Natural killer cell (primary cell): ENCODE measurements around the gene PDGFRB. TPM values are rescaled to one million over a fixed set of nuclear protein-coding genes. Genes with fewer than 3 reads are reported as not detected.

Experiments
- ATAC-seq, 3 donors: fragments of 150-1000 bp in 2 of 3; fragments of 200-7000 bp in 1 of 3; cut with Tn5 transposase; 1 replicate in 1 of 3; 2 replicates in 2 of 3; pipeline ENCODE4 v1.10.0; 2021; ENCODE audit warnings: mild to moderate bottlenecking in 2 of 3, moderate library complexity in 2 of 3
- DNase-seq, 2 donors: peaks; one replicate each; pipeline versions ENCODE4 v3.0.0 to v3.0.0-alpha.2; 2013 to 2021; ENCODE audit warnings: mixed read lengths in 1 of 2
- H3K27ac ChIP-seq: one replicate; pipeline ENCODE4 v1.5.1; 2013; ENCODE audit warnings: mild to moderate bottlenecking, low read length
- H3K27me3 ChIP-seq: one replicate; pipeline ENCODE4 v1.6.1; 2013; ENCODE audit warnings: low read length; ENCODE audit not compliant: control insufficient read depth, insufficient read depth
- H3K36me3 ChIP-seq: one replicate; pipeline ENCODE4 v1.6.1; 2013; ENCODE audit warnings: low read length; ENCODE audit not compliant: control insufficient read depth, insufficient read depth
- H3K4me1 ChIP-seq: one replicate; pipeline ENCODE4 v1.6.1; 2013; ENCODE audit warnings: low read length; ENCODE audit not compliant: control insufficient read depth, insufficient read depth
- H3K4me3 ChIP-seq: one replicate; pipeline ENCODE4 v1.5.1; 2013; ENCODE audit warnings: low read length
- H3K9me3 ChIP-seq: one replicate; pipeline ENCODE4 v1.6.1; 2013; ENCODE audit warnings: low read length; ENCODE audit not compliant: control insufficient read depth, insufficient read depth
- H3K27ac Mint-ChIP-seq, 2 donors: one replicate each; pipeline ENCODE4 v1.8.0; 2022; ENCODE audit warnings: mild to moderate bottlenecking in 2 of 2, mixed read lengths in 2 of 2, moderate library complexity in 1 of 2
- H3K27me3 Mint-ChIP-seq, 2 donors: one replicate each; pipeline ENCODE4 v1.8.0; 2022; ENCODE audit warnings: low read depth in 2 of 2, mixed read lengths in 2 of 2
- H3K36me3 Mint-ChIP-seq: one replicate; pipeline ENCODE4 v1.8.0; 2022; ENCODE audit warnings: mixed read lengths
- H3K4me1 Mint-ChIP-seq, 2 donors: one replicate each; pipeline ENCODE4 v1.8.0; 2022; ENCODE audit warnings: mixed read lengths in 2 of 2
- H3K4me3 Mint-ChIP-seq: one replicate; pipeline ENCODE4 v1.8.0; 2022; ENCODE audit warnings: mild to moderate bottlenecking, moderate library complexity, mixed read lengths
- H3K9me3 Mint-ChIP-seq, 2 donors: one replicate each; pipeline ENCODE4 v1.8.0; 2022; ENCODE audit warnings: mixed read lengths in 2 of 2
- WGBS: methylation state at CpG from one replicate; pipeline ENCODE4 v1.1.7; 2013; ENCODE audit warnings: missing lambda C conversion rate; ENCODE audit not compliant: insufficient coverage; 5-methylcytosine and 5-hydroxymethylcytosine counted together
- intact Hi-C: fragments of 100-400 bp; cut with micrococcal nuclease; formaldehyde crosslinking; loops from one replicate; pipeline ENCODE4 v1.14.2; 2022
- total RNA-seq, 4 donors: library from RNA; stranded (reverse); fragments of 120-200 nt in 1 of 4; gene quantifications; one replicate each; pipeline versions ENCODE4 v1.2.3 to v1.2.4, GENCODE V29; 2013 to 2022
- TF ChIP-seq, protein P1 (sequence below): fragments of 200-600 bp; IDR thresholded peaks from one replicate; pipeline ENCODE4 v1.8.0; 2022; ENCODE audit warnings: antibody characterized with exemption

The PDGFRB gene
- total RNA-seq, 3 donors from 2014 or later (not counting 1 experiment from before 2014, with no cell fraction given): 44.8 to 93.1 (median 61.6) TPM

DNA sequence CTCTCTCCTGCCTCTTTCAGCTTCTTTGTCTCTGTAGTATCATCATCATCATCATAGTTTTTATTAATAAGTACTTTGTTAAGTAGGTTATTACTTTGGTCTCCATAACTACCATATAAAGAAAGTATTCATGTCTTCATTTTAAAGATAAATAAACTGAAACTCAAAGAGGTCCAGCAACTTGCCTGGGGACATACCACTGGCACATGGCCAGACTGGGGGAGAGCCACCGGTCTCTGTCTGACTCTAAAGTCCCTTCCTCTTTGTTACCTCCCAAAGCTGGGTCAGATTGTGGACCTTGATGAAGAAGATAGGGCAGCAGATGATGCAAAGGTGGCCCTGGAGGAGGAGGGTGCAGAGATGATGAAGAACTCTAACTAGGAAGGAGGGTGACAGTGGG is 19.4 kb upstream of the PDGFRB start:
- Histone ChIP-seq H3K27ac (no peak overlapping the region), H3K4me1 (no peaks in the 10 kb centered on the region), H3K4me3 (no peak overlapping the region), H3K9me3 (no peaks in the 10 kb centered on the region), H3K36me3 (no peaks in the 10 kb centered on the region), H3K27me3 (no peaks in the 10 kb centered on the region)
- Mint-ChIP-seq H3K9me3 (no peaks in the 10 kb centered on the region), H3K36me3 (no peaks in the 10 kb centered on the region), H3K27me3 (peaks cover 19 to 30% of the 10 kb centered on the region in 2 donors), H3K4me1 (no peaks in the 10 kb centered on the region), H3K27ac (no peak overlapping the region), H3K4me3 (no peak overlapping the region)
- ATAC-seq (no peak), DNase-seq (no peak)
- TF ChIP-seq, protein P1, sequence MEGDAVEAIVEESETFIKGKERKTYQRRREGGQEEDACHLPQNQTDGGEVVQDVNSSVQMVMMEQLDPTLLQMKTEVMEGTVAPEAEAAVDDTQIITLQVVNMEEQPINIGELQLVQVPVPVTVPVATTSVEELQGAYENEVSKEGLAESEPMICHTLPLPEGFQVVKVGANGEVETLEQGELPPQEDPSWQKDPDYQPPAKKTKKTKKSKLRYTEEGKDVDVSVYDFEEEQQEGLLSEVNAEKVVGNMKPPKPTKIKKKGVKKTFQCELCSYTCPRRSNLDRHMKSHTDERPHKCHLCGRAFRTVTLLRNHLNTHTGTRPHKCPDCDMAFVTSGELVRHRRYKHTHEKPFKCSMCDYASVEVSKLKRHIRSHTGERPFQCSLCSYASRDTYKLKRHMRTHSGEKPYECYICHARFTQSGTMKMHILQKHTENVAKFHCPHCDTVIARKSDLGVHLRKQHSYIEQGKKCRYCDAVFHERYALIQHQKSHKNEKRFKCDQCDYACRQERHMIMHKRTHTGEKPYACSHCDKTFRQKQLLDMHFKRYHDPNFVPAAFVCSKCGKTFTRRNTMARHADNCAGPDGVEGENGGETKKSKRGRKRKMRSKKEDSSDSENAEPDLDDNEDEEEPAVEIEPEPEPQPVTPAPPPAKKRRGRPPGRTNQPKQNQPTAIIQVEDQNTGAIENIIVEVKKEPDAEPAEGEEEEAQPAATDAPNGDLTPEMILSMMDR: no peak
- 90% methylated on average over 1 of the region's 1 CpG for WGBS
- intact Hi-C loops: loop anchor here (2.0 kb wide), 1 partner anchor 44 kb away; no protein-coding TSS in a partner anchor

DNA sequence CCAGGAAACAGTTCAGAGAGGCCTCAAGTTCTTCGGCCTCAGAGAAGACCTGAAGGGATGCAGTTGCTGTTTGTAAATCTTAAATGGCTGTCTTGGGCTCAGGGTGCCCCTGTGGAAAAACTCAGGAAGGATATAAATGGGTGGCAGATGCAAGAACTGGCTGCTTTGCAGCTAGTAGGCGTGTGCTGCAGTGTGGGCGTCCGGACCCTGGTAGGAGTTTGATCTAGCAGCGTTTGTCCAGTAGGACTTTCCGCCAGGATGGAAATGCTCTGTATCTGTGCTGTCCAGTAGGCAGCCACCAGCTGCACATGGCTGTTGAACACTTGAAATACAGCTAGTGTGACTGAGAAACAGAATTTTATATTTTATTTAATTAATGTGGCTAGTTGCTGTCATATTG is 18.6 kb upstream of the PDGFRB start:
- no peak overlapping the region for H3K27ac Mint-ChIP-seq
- peaks cover 25 to 35% of the 10 kb centered on the region in 2 donors for H3K27me3 Mint-ChIP-seq
- no peaks in the 10 kb centered on the region for H3K36me3 Mint-ChIP-seq
- H3K9me3 Mint-ChIP-seq: no peaks in the 10 kb centered on the region
- intact Hi-C loops: loop anchor here (2.0 kb wide), 1 partner anchor 43 kb away; no protein-coding TSS in a partner anchor
- H3K36me3 ChIP-seq: no peaks in the 10 kb centered on the region
- ATAC-seq (no peak), DNase-seq (no peak)
- 92% methylated on average over 6 of the region's 6 CpGs for WGBS
- TF ChIP-seq, protein P1: no peak
- no peak overlapping the region for H3K27ac ChIP-seq
- H3K4me3 ChIP-seq: no peak overlapping the region
- H3K4me1 Mint-ChIP-seq: no peaks in the 10 kb centered on the region
- H3K4me1 ChIP-seq: no peaks in the 10 kb centered on the region
- no peak overlapping the region for H3K4me3 Mint-ChIP-seq
- no peaks in the 10 kb centered on the region for H3K27me3 ChIP-seq
- H3K9me3 ChIP-seq: no peaks in the 10 kb centered on the region

DNA sequence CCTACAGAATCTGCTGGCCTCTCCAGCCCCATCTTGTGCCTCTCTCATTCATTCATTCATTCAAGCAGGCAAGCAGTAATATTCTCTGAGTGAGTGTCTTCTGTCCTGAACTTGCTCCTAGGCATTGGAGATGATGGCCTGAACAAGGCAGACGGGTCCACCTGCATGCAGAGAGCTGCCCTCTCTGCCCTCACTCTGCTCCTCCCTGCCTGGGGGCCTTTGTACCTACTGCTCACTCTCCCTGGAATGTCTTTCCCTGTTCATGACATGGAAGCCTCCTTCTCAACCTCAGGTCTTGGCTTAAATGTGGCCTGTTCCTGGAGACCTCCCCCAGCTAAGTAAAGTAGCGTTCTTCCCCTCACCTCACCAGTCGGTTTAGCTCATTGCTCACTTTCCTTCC is 17.5 kb upstream of the PDGFRB start:
- Mint-ChIP-seq H3K27me3 (peaks cover 36 to 44% of the 10 kb centered on the region in 2 donors), H3K9me3 (no peaks in the 10 kb centered on the region), H3K27ac (no peak overlapping the region), H3K4me1 (no peaks in the 10 kb centered on the region), H3K36me3 (no peaks in the 10 kb centered on the region), H3K4me3 (no peak overlapping the region)
- Histone ChIP-seq H3K27me3 (peaks cover 1% of the 10 kb centered on the region), H3K36me3 (no peaks in the 10 kb centered on the region), H3K4me1 (no peaks in the 10 kb centered on the region), H3K9me3 (no peaks in the 10 kb centered on the region), H3K27ac (no peak overlapping the region), H3K4me3 (no peak overlapping the region)
- no peak for DNase-seq
- intact Hi-C loops: no loop called here
- TF ChIP-seq, protein P1: no peak
- WGBS: 89% methylated on average over 3 of the region's 3 CpGs
- ATAC-seq: no peak

DNA sequence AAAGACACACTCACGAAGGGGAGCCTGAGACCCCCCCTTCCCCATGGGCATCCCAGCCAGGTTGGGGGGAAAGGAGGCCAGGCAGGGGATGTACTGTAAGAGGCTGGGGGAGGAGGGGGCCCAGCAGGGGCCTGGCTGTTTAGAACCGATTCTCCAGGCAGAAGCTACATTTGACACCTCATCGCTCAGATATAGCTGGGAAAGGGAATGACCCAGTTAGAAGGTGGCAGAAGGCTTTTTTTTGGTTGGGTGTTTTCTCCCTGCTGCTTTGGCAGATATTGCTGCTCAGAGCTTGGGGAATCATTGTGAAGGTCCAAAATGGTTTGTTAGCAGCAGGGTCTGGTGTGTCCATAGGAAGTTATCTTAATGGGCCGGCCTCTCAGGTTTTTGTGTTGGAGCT is 16.9 kb upstream of the PDGFRB start:
- no peak for ATAC-seq
- peaks cover 38 to 50% of the 10 kb centered on the region in 2 donors for H3K27me3 Mint-ChIP-seq
- intact Hi-C loops: no loop called here
- no peak for DNase-seq
- H3K27ac Mint-ChIP-seq: no peak overlapping the region
- Histone ChIP-seq H3K27me3 (peaks cover 7% of the 10 kb centered on the region), H3K27ac (no peak overlapping the region), H3K9me3 (no peaks in the 10 kb centered on the region), H3K4me1 (peaks cover 3% of the 10 kb centered on the region), H3K36me3 (no peaks in the 10 kb centered on the region), H3K4me3 (no peak overlapping the region)
- no peak overlapping the region for H3K4me3 Mint-ChIP-seq
- no peaks in the 10 kb centered on the region for H3K9me3 Mint-ChIP-seq
- no peaks in the 10 kb centered on the region for H3K36me3 Mint-ChIP-seq
- TF ChIP-seq, protein P1: no peak
- peaks cover 0 to 2% of the 10 kb centered on the region in 2 donors for H3K4me1 Mint-ChIP-seq
- 96% methylated on average over 4 of the region's 4 CpGs for WGBS
